ENCODE results near the gene SLC6A20.

GRCh38 chr3:45789235-45789812 lies 7.0 kb downstream of the SLC6A20 start:
- TF ChIP-seq EZH2 (IDR thresholded peaks at IDR 0.05; ENCODE audit: low read depth, unreplicated experiment) (no peak), CTCF (conservative IDR thresholded peaks at IDR 0.05; ENCODE audit: low read depth in 2 of 2) (no peak), ZNF114 (CRISPR knock-in tag; IDR thresholded peaks at IDR 0.05) (no peak), NANOG (IDR thresholded peaks at IDR 0.05; ENCODE audit: borderline replicate concordance) (no peak), ZNF331 (CRISPR knock-in tag; IDR thresholded peaks at IDR 0.05; ENCODE audit: low read depth) (no peak), JUNB (IDR thresholded peaks at IDR 0.05; ENCODE audit: unreplicated experiment) (no peak), REST (IDR thresholded peaks at IDR 0.05; ENCODE audit: unreplicated experiment) (no peak), EZH2phosphoT487 (IDR thresholded peaks at IDR 0.05; ENCODE audit: unreplicated experiment) (no peak), POLR2AphosphoS5 (IDR thresholded peaks at IDR 0.05; ENCODE audit: low read depth) (no peak), STAT1 (IDR thresholded peaks at IDR 0.05; ENCODE audit: unreplicated experiment) (no peak)
